ENCODE measurements around the gene FLRT2. TPM values are rescaled to one million over a fixed set of nuclear protein-coding genes. Genes with fewer than 3 reads are reported as not detected.

Gene FLRT2, protein sequence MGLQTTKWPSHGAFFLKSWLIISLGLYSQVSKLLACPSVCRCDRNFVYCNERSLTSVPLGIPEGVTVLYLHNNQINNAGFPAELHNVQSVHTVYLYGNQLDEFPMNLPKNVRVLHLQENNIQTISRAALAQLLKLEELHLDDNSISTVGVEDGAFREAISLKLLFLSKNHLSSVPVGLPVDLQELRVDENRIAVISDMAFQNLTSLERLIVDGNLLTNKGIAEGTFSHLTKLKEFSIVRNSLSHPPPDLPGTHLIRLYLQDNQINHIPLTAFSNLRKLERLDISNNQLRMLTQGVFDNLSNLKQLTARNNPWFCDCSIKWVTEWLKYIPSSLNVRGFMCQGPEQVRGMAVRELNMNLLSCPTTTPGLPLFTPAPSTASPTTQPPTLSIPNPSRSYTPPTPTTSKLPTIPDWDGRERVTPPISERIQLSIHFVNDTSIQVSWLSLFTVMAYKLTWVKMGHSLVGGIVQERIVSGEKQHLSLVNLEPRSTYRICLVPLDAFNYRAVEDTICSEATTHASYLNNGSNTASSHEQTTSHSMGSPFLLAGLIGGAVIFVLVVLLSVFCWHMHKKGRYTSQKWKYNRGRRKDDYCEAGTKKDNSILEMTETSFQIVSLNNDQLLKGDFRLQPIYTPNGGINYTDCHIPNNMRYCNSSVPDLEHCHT
- polyA plus RNA-seq (2011; rRNA removed) = 6.4 and 7.5 TPM in 2 replicates
- polyA plus RNA-seq (2012; cell fraction: cytosol; rRNA removed) = 2.6 and 4.2 TPM in 2 replicates
- 13.0 and 24.3 TPM in 2 replicates for polyA plus RNA-seq (2012; cell fraction: nucleus; rRNA removed)
- 6.6 to 7.0 TPM (median 6.8 TPM) in 3 replicates for polyA plus RNA-seq (2017; fragmentation: RNase III; extraction: RNeasy Plus Mini Kit Qiagen cat#74134 plus additional on column Dnase treatment)
- polyA minus RNA-seq (2011; rRNA and poly(A)+ RNA removed) = 12.6 and 13.3 TPM in 2 replicates

- FAIRE-seq (no peak), ATAC-seq (peak in 1 of 2 experiments; percentile 37; a peak in 3 of 6 replicates), DNase-seq (ENCODE audit: low read depth in 1 of 2, low spot score in 1 of 2) (peak; percentile 33 to 64)
These were observed at the start of gene FLRT2 for GRCh38 chr14:85529803-85530574. Gene FLRT2 (plus strand): TSS chr14:85530144. CDS start chr14:85621515, 91,371 bp downstream.

More at GRCh38 chr14:85529803-85530574, at the start of gene FLRT2:
- ChIA-PET POLR2A (interaction anchor here (1.0 to 1.4 kb wide), 3 partner anchors 13 to 296 kb away, joined by 3 read pairs; no protein-coding TSS in a partner anchor), CTCF (interaction anchor here (0.6 to 4.3 kb wide), 12 partner anchors 23 to 520 kb away, joined by 3 to 30 read pairs (median 5); no protein-coding TSS in a partner anchor)
- WGBS (ENCODE audit: missing lambda C conversion rate) = 46% methylated on average over 49 of the region's 57 CpGs
- TF ChIP-seq FOSL2 (IDR thresholded peaks at IDR 0.05) (no peak), FOSL2 (CRISPR knock-in tag; IDR thresholded peaks at IDR 0.05) (no peak), CBX8 (IDR thresholded peaks at IDR 0.05) (no peak), RFX5 (IDR thresholded peaks at IDR 0.05) (no peak), CHD4 (IDR thresholded peaks at IDR 0.05; ENCODE audit: borderline replicate concordance) (no peak), TP53 (CRISPR knock-in tag; IDR thresholded peaks at IDR 0.05) (no peak), JUN (IDR thresholded peaks at IDR 0.05) (no peak; a peak in 1 of 5 replicates), HOXA7 (CRISPR knock-in tag; IDR thresholded peaks at IDR 0.05) (no peak), KDM5A (IDR thresholded peaks at IDR 0.05) (no peak), REST (IDR thresholded peaks at IDR 0.05) (no peak), BHLHE40 (IDR thresholded peaks at IDR 0.05; ENCODE audit: low read depth, low read length) (no peak), RNF2 (IDR thresholded peaks at IDR 0.05; ENCODE audit: borderline replicate concordance, low read depth) (no peak), CEBPB (IDR thresholded peaks at IDR 0.05) (no peak), SREBF2 (IDR thresholded peaks at IDR 0.05) (no peak), RCOR1 (IDR thresholded peaks at IDR 0.05; ENCODE audit: low read depth, low read length) (no peak), NFE2L2 (conservative IDR thresholded peaks at IDR 0.05; ENCODE audit: low read length) (no peak), NPAS2 (CRISPR knock-in tag; IDR thresholded peaks at IDR 0.05; ENCODE audit: borderline replicate concordance) (no peak), CBX2 (IDR thresholded peaks at IDR 0.05; ENCODE audit: borderline replicate concordance, low read depth) (no peak), HDAC2 (IDR thresholded peaks at IDR 0.05) (no peak; the same call in 1 of the 2 replicates)
- TF ChIP-seq, protein P1, sequence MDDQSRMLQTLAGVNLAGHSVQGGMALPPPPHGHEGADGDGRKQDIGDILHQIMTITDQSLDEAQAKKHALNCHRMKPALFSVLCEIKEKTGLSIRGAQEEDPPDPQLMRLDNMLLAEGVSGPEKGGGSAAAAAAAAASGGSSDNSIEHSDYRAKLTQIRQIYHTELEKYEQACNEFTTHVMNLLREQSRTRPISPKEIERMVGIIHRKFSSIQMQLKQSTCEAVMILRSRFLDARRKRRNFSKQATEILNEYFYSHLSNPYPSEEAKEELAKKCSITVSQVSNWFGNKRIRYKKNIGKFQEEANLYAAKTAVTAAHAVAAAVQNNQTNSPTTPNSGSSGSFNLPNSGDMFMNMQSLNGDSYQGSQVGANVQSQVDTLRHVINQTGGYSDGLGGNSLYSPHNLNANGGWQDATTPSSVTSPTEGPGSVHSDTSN (IDR thresholded peaks at IDR 0.05) = no peak
- TF ChIP-seq, protein P2, sequence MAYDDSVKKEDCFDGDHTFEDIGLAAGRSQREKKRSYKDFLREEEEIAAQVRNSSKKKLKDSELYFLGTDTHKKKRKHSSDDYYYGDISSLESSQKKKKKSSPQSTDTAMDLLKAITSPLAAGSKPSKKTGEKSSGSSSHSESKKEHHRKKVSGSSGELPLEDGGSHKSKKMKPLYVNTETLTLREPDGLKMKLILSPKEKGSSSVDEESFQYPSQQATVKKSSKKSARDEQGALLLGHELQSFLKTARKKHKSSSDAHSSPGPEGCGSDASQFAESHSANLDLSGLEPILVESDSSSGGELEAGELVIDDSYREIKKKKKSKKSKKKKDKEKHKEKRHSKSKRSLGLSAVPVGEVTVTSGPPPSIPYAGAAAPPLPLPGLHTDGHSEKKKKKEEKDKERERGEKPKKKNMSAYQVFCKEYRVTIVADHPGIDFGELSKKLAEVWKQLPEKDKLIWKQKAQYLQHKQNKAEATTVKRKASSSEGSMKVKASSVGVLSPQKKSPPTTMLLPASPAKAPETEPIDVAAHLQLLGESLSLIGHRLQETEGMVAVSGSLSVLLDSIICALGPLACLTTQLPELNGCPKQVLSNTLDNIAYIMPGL (CRISPR knock-in tag; IDR thresholded peaks at IDR 0.05; ENCODE audit: borderline replicate concordance) = no peak
- peak within 1 kb of the TSS; percentile 70 to 86 for H3K27ac ChIP-seq
- peak within 1 kb of the TSS; percentile 85 for H3K4me2 ChIP-seq
- peak within 1 kb of the TSS; percentile 51 for H3K4me3 ChIP-seq
- no peaks in the 10 kb centered on the region for H3K9me3 ChIP-seq
- peaks cover 25% of the 10 kb centered on the region for H3K4me1 ChIP-seq
